Tibial nerve (tissue), 4 donors: ENCODE data around the gene GCA.

Source experiments
- EP300 ChIP-seq, 2 donors: sonication (generic); formaldehyde crosslinking; IDR thresholded peaks; one replicate each; pipeline ENCODE4 v1.6.1; 2017; ENCODE audit warnings: antibody characterized with exemption in 2 of 2, mild to moderate bottlenecking in 1 of 2
- POLR2A ChIP-seq, 2 donors: fragments of 450-650 bp; IDR thresholded peaks; one replicate each; pipeline ENCODE4 v1.6.1; 2017; ENCODE audit warnings: antibody characterized with exemption in 2 of 2, mild to moderate bottlenecking in 2 of 2, moderate library complexity in 2 of 2
- TF ChIP-seq, protein P1 (sequence below), 5 experiments: fragments of 200-600 bp in 3 of 5; fragments of 450-650 bp in 2 of 5; sonication (generic) in 3 of 5; IDR thresholded peaks; one replicate each; pipeline ENCODE4 v1.5.1; 2016 to 2019; ENCODE audit warnings: antibody characterized with exemption in 5 of 5, mild to moderate bottlenecking in 3 of 5, moderate library complexity in 2 of 5

DNA sequence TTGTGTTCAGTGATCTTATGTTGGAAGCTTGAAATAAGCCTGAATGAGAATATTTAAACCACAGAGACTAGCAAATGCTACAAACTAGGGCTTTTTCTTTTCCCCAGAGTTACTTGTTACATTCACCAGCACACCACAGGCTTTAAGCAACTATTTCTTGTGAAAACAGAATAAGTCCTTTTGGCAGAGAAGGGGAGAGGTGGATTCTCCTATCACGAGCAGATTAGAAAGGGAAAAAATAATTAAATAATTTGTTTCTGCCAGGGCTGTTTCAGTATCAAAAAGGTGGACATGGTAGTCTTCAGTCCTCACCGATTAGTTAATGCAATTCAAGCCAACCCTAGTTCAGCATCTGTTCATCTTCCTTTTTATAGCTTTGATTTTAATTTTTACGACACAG is 38.0 kb upstream of the GCA start:
- TF ChIP-seq, protein P1, sequence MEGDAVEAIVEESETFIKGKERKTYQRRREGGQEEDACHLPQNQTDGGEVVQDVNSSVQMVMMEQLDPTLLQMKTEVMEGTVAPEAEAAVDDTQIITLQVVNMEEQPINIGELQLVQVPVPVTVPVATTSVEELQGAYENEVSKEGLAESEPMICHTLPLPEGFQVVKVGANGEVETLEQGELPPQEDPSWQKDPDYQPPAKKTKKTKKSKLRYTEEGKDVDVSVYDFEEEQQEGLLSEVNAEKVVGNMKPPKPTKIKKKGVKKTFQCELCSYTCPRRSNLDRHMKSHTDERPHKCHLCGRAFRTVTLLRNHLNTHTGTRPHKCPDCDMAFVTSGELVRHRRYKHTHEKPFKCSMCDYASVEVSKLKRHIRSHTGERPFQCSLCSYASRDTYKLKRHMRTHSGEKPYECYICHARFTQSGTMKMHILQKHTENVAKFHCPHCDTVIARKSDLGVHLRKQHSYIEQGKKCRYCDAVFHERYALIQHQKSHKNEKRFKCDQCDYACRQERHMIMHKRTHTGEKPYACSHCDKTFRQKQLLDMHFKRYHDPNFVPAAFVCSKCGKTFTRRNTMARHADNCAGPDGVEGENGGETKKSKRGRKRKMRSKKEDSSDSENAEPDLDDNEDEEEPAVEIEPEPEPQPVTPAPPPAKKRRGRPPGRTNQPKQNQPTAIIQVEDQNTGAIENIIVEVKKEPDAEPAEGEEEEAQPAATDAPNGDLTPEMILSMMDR (IDR thresholded peaks at IDR 0.05) = no peak
- no peak for TF ChIP-seq POLR2A (IDR thresholded peaks at IDR 0.05)
- TF ChIP-seq EP300 (IDR thresholded peaks at IDR 0.05) = no peak
